CD14-positive monocyte (primary cell): ENCODE results near the gene UBE2H. TPM values are rescaled to one million over a fixed set of nuclear protein-coding genes. Genes with fewer than 3 reads are reported as not detected.
A peak's percentile ranks its signal among the peaks of the same experiment; 100 is the strongest.

Experiments
- DNase-seq, 3 donors: peaks; one replicate each; pipeline ENCODE4 v3.0.0-alpha.2; 2011 to 2022
- H2AFZ ChIP-seq: 2 replicates; pipeline ENCODE4 v1.6.0; 2012; ENCODE audit warnings: mild to moderate bottlenecking, low read depth, low read length, inconsistent platforms; ENCODE audit not compliant: insufficient read depth, poor library complexity, severe bottlenecking
- H3K27ac ChIP-seq, 2 donors: 1 replicate in 1 of 2; 2 replicates in 1 of 2; pipeline ENCODE4 v1.5.1; 2012 to 2013; ENCODE audit warnings: low read length in 2 of 2, control low read depth in 1 of 2, inconsistent platforms in 1 of 2, low read depth in 1 of 2, mild to moderate bottlenecking in 1 of 2
- H3K27me3 ChIP-seq, 2 donors: one replicate each; pipeline versions ENCODE4 v1.6.0 to v1.6.1; 2011 to 2013; ENCODE audit warnings: low read length in 2 of 2; ENCODE audit not compliant: control insufficient read depth in 2 of 2, insufficient read depth in 2 of 2
- H3K36me3 ChIP-seq, 2 donors: replicated peaks in 1 of 2; 1 replicate in 1 of 2; 2 replicates in 1 of 2; pipeline versions ENCODE4 v1.5.1 to v1.6.1; 2012 to 2013; ENCODE audit warnings: low read length in 2 of 2, control low read depth in 1 of 2, inconsistent platforms in 1 of 2, mild to moderate bottlenecking in 1 of 2; ENCODE audit not compliant: insufficient read depth in 2 of 2, control insufficient read depth in 1 of 2
- H3K4me1 ChIP-seq, 2 donors: 1 replicate in 1 of 2; 2 replicates in 1 of 2; pipeline versions ENCODE4 v1.5.1 to v1.6.1; 2012 to 2013; ENCODE audit warnings: low read length in 2 of 2, control low read depth in 1 of 2, inconsistent platforms in 1 of 2, mild to moderate bottlenecking in 1 of 2, moderate library complexity in 1 of 2; ENCODE audit not compliant: insufficient read depth in 2 of 2, control insufficient read depth in 1 of 2
- H3K4me2 ChIP-seq: replicated peaks from 2 replicates; pipeline ENCODE3; 2012; ENCODE audit warnings: low read length, moderate library complexity, mild to moderate bottlenecking; ENCODE audit not compliant: poor library complexity, severe bottlenecking; ENCODE audit errors: extremely low read depth
- H3K4me3 ChIP-seq, 3 experiments: fragments of 200-600 bp in 1 of 3; sonication (generic) in 1 of 3; replicated peaks in 1 of 3; 1 replicate in 2 of 3; 2 replicates in 1 of 3; pipeline ENCODE4 v1.5.1; 2011 to 2013; ENCODE audit warnings: low read length in 3 of 3, mild to moderate bottlenecking in 3 of 3, control low read depth in 2 of 3, low read depth in 2 of 3, inconsistent platforms in 1 of 3, moderate library complexity in 1 of 3
- H3K79me2 ChIP-seq: 2 replicates; pipeline ENCODE4 v1.6.0; 2012; ENCODE audit warnings: mild to moderate bottlenecking, control low read depth, inconsistent platforms, low read length, moderate library complexity; ENCODE audit not compliant: insufficient read depth
- H3K9ac ChIP-seq: 2 replicates; pipeline ENCODE4 v1.6.0; 2017; ENCODE audit warnings: low read length, mild to moderate bottlenecking; ENCODE audit not compliant: insufficient read depth, poor library complexity, severe bottlenecking
- H3K9me3 ChIP-seq, 2 donors: replicated peaks in 1 of 2; 1 replicate in 1 of 2; 2 replicates in 1 of 2; pipeline versions ENCODE4 v1.5.1 to v1.6.1; 2012 to 2013; ENCODE audit warnings: low read length in 2 of 2, control low read depth in 1 of 2; ENCODE audit not compliant: control insufficient read depth in 1 of 2, insufficient read depth in 1 of 2
- H4K20me1 ChIP-seq: 2 replicates; pipeline ENCODE4 v1.6.0; 2012; ENCODE audit warnings: mild to moderate bottlenecking, low read length, control low read depth, moderate library complexity; ENCODE audit not compliant: insufficient read depth
- H3K27ac Mint-ChIP-seq, 7 donors: one replicate each; pipeline ENCODE4 v1.8.0; 2020; ENCODE audit warnings: mild to moderate bottlenecking in 7 of 7, mixed read lengths in 7 of 7, moderate library complexity in 6 of 7, inconsistent platforms in 2 of 7
- H3K27me3 Mint-ChIP-seq, 3 donors: one replicate each; pipeline ENCODE4 v1.8.0; 2021 to 2022; ENCODE audit warnings: low read depth in 3 of 3, mild to moderate bottlenecking in 3 of 3, mixed read lengths in 3 of 3, moderate library complexity in 3 of 3, inconsistent platforms in 1 of 3
- H3K36me3 Mint-ChIP-seq, 2 donors: one replicate each; pipeline ENCODE4 v1.8.0; 2020; ENCODE audit warnings: mixed read lengths in 2 of 2, inconsistent platforms in 1 of 2, mild to moderate bottlenecking in 1 of 2
- H3K4me1 Mint-ChIP-seq: one replicate; pipeline ENCODE4 v1.8.0; 2020; ENCODE audit warnings: mild to moderate bottlenecking, mixed read lengths
- H3K4me3 Mint-ChIP-seq, 2 donors: one replicate each; pipeline ENCODE4 v1.8.0; 2020; ENCODE audit warnings: mild to moderate bottlenecking in 2 of 2, mixed read lengths in 2 of 2, moderate library complexity in 1 of 2
- H3K9me3 Mint-ChIP-seq, 7 donors: one replicate each; pipeline ENCODE4 v1.8.0; 2020 to 2022; ENCODE audit warnings: mixed read lengths in 7 of 7, mild to moderate bottlenecking in 6 of 7, moderate library complexity in 6 of 7, inconsistent platforms in 2 of 7
- CTCF ChIP-seq: fragments of 200-600 bp; IDR thresholded peaks from one replicate; pipeline ENCODE4 v1.8.0; 2022; ENCODE audit warnings: antibody characterized with exemption, mild to moderate bottlenecking
- WGBS: methylation state at CpG from one replicate; pipeline ENCODE4 v1.1.5; 2013; ENCODE audit warnings: missing lambda C conversion rate; ENCODE audit not compliant: insufficient coverage; 5-methylcytosine and 5-hydroxymethylcytosine counted together
- intact Hi-C, 2 donors: fragments of 100-400 bp; cut with micrococcal nuclease; formaldehyde crosslinking; loops; one replicate each; pipeline versions ENCODE4 v1.15.0 to v1.15.1; 2023
- polyA plus RNA-seq, 3 donors: library from polyadenylated mRNA; depleted of rRNA in 1 of 3; unstranded in 2 of 3; stranded (reverse) in 1 of 3; fragments of 300-500 nt in 2 of 3; fragments of >200 nt in 1 of 3; fragmentation: Illumina TruSeq in 2 of 3; gene quantifications; 1 replicate in 2 of 3; 2 replicates in 1 of 3; pipeline ENCODE4 v1.2.3, GENCODE V29; 2012 to 2021

The UBE2H gene
- polyA plus RNA-seq, 3 donors: 12.6 to 26.0 (median 16.0) TPM

DNA sequence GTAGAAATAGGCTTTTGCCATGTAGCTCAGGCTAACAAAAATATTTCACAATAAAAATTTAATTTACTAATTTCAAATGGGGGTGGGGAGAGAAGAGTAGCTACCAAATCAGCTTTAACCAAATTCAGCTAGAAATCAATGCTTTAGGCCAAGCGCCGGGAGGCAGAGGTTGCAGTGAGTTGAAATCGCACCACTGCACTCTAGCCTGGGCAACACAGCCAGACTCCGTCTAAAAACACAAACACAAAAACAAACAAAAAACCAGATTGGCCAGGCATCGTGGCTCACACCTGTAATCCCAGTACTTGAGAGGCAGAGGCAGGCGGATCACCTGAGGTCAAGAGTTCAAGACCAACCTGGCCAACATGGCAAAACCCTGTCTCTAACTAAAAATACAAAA is 9.4 kb downstream of the UBE2H start:
- Mint-ChIP-seq H3K27me3 (no peaks in the 10 kb centered on the region), H3K4me3 (no peak overlapping the region), H3K4me1 (peaks cover 5% of the 10 kb centered on the region), H3K36me3 (peaks cover 10 to 34% of the 10 kb centered on the region in 2 donors), H3K27ac (peak overlapping the region in 2 of 7 donors; percentile 24 to 27), H3K9me3 (peaks cover 0 to 2% (median 0%) of the 10 kb centered on the region in 7 donors)
- H3K4me3 ChIP-seq: no peak overlapping the region
- WGBS: 96% methylated on average over 5 of the region's 6 CpGs
- H3K9ac ChIP-seq: no peak overlapping the region
- H3K79me2 ChIP-seq: peaks cover 75% of the 10 kb centered on the region
- H4K20me1 ChIP-seq: peaks cover 93% of the 10 kb centered on the region
- TF ChIP-seq CTCF: no peak
- H3K36me3 ChIP-seq: peaks cover 0 to 7% of the 10 kb centered on the region in 2 donors
- H3K4me2 ChIP-seq: no peak overlapping the region
- intact Hi-C loops: no loop called here
- no peaks in the 10 kb centered on the region for H3K27me3 ChIP-seq
- H3K4me1 ChIP-seq: peaks cover 0 to 1% of the 10 kb centered on the region in 2 donors
- H2AFZ ChIP-seq: no peak overlapping the region
- no peaks in the 10 kb centered on the region for H3K9me3 ChIP-seq
- H3K27ac ChIP-seq: no peak overlapping the region
- DNase-seq: no peak

DNA sequence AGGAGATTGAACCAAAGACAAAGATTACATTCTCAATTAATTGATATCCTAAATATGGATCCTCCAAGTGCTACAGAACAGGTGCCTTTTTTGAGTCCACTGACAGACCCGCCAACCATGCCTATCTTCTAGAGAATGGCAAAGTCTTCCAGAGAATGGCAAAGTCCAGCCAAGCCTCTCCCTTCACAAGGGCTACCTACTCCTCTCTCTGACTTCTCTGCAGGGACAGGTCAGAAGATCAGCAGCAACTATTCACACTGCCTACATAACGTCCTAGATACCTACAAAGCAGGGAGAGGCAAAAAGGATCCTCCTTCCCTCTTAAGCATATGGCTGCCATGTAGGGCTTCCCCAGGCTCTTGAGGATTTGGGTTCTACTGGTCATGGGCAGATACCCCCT is 12.4 kb downstream of the UBE2H start:
- Histone ChIP-seq H3K27ac (no peak overlapping the region), H2AFZ (no peak overlapping the region), H3K79me2 (peaks cover 48% of the 10 kb centered on the region), H3K36me3 (peaks cover 0 to 7% of the 10 kb centered on the region in 2 donors), H3K9me3 (no peaks in the 10 kb centered on the region), H3K4me2 (no peak overlapping the region), H3K4me1 (no peaks in the 10 kb centered on the region), H3K9ac (no peak overlapping the region), H3K27me3 (no peaks in the 10 kb centered on the region), H4K20me1 (peaks cover 84% of the 10 kb centered on the region), H3K4me3 (no peak overlapping the region)
- Mint-ChIP-seq H3K9me3 (peaks cover 0 to 2% (median 0%) of the 10 kb centered on the region in 7 donors), H3K27ac (no peak overlapping the region), H3K4me3 (no peak overlapping the region), H3K27me3 (no peaks in the 10 kb centered on the region), H3K36me3 (peaks cover 10 to 40% of the 10 kb centered on the region in 2 donors), H3K4me1 (no peaks in the 10 kb centered on the region)
- 100% methylated on average over 1 of the region's 2 CpGs for WGBS
- no peak for TF ChIP-seq CTCF
- DNase-seq: no peak
- intact Hi-C loops: no loop called here
